ENCODE measurements around the gene SIGMAR1. TPM values are rescaled to one million over a fixed set of nuclear protein-coding genes. Genes with fewer than 3 reads are reported as not detected.

Gene SIGMAR1
- total RNA-seq, 2 experiments from 2014 or later = 141 to 147 TPM

- POLR2A ChIA-PET = interaction anchor here (1.2 kb wide), 1 partner anchor 13 kb away, joined by 3 read pairs; no protein-coding TSS in a partner anchor
- CTCF ChIA-PET = interaction anchor here (0.6 to 1.0 kb wide), 2 partner anchors 9 to 38 kb away, joined by 3 to 7 read pairs; no protein-coding TSS in a partner anchor
Observed at GRCh38 chr9:34659592-34660253, 22.1 kb upstream of the SIGMAR1 start.

DNA sequence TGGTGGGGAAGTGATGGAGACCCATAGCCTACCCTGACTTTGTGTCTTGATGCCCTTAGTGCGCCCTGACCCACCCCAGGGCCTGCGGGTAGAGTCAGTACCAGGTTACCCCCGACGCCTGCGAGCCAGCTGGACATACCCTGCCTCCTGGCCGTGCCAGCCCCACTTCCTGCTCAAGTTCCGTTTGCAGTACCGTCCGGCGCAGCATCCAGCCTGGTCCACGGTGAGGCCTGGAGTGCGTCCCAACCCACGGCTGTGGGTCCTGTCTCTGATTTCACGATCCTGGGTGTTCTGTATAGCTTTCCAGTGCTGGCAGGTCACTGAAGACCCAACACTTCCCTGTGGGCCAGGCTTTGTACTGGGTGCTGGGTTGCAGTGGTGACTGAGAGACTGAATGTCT is 20.9 kb upstream of the SIGMAR1 start:
- POLR2A ChIA-PET = interaction anchor here (1.8 kb wide), 1 partner anchor 11 kb away, joined by 6 read pairs; no protein-coding TSS in a partner anchor
- CTCF ChIA-PET = interaction anchor here (0.6 to 1.0 kb wide), 2 partner anchors 10 to 845 kb away, joined by 3 to 4 read pairs; no protein-coding TSS in a partner anchor

DNA sequence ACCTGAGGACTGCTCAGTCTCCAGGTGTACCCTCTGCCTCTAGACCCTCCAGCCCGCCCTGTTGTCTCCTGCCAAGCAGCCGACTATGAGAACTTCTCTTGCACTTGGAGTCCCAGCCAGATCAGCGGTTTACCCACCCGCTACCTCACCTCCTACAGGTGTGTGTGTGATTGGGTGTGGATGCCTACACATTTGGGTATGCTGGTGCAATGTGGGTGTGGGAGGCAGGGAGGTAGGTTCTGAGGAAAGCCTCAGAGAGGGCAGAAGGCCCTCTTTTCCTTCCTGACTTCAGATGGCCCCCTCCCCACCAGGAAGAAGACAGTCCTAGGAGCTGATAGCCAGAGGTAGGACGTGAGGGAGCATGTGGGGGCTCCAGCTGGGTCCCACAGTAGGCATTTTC is 19.4 kb upstream of the SIGMAR1 start:
- CTCF ChIA-PET = interaction anchor here (1.0 to 2.0 kb wide), 3 partner anchors 8 to 12 kb away, joined by 3 to 9 read pairs (median 3); no protein-coding TSS in a partner anchor
- POLR2A ChIA-PET = interaction anchor here (1.8 kb wide), 1 partner anchor 10 kb away, joined by 6 read pairs; no protein-coding TSS in a partner anchor

GRCh38 chr9:34655394-34655793 is 17.8 kb upstream of the SIGMAR1 start:
- CTCF ChIA-PET = interaction anchor here (0.6 to 2.0 kb wide), 3 partner anchors 8 to 524 kb away, joined by 4 to 9 read pairs (median 5); no protein-coding TSS in a partner anchor

GRCh38 chr9:34654323-34655051 is 16.9 kb upstream of the SIGMAR1 start:
- ChIA-PET CTCF (interaction anchor here (1.3 to 1.4 kb wide), 2 partner anchors 19 to 48 kb away, joined by 3 to 5 read pairs; no protein-coding TSS in a partner anchor), POLR2A (no interaction called here)

More at GRCh38 chr9:34655394-34655793, 17.8 kb upstream of the SIGMAR1 start:
- POLR2A ChIA-PET = interaction anchor here (1.0 kb wide), 1 partner anchor 8 kb away, joined by 4 read pairs; the partner anchor contains the start of gene GALT

DNA sequence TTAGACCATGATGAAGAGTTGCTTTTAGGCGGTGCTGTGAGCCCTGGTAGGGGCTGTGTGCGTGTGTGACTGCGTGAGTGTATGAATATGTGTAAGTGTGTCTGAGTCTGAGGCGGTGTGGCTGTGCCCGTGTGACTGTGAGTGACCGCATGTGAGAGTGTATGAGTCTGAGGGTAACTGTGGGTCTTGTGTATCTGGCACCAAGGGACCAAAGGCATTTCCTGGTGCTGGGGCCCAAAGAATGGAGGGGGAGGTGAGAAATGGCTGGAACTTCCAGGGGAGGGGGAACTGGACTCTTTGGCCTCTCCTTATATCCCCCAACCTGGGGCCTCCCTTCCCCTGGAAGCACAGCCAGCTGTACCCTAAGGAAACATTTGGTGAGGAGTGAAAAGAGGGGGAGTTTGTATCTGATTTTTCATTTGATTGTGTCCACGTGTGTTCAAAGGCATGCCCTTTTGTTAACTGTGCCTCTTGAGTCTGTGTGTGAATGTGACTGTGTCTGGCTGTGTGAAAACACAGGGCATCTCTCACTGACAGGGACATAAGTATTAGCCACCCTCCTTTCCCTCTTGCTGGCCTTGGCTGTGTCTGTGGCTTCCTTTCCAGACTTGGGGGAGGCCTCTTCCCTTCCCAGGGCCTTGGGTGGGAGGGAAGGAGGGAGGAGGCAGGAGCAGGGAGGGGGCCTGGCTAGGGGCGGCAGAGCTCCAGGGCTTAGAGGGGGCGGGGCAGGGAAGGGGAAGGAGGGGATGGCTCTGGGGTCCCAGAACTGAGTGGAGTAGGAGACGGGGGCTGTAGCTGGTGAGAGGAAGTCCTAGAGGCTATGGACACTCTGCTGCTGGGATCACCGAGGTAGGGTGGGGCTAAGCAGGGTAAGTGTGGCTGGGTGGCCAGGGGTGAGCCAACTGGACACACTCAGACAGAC is 15.8 kb upstream of the SIGMAR1 start:
- ChIA-PET POLR2A (no interaction called here), CTCF (interaction anchor here (1.3 kb wide), 2 partner anchors 15 to 49 kb away, joined by 3 read pairs; no protein-coding TSS in a partner anchor)

- CTCF ChIA-PET = interaction anchor here (1.3 to 2.6 kb wide), 2 partner anchors 12 to 14 kb away, joined by 3 to 8 read pairs; no protein-coding TSS in a partner anchor
- POLR2A ChIA-PET = no interaction called here
Observed at GRCh38 chr9:34652602-34653000, 15.0 kb upstream of the SIGMAR1 start.

GRCh38 chr9:34651876-34652601 is 14.5 kb upstream of the SIGMAR1 start, which contains the start of gene IL11RA:
Gene IL11RA, plus strand, starts transcription at chr9:34652185. Its CDS starts 3,033 bp downstream, at chr9:34655218.
- POLR2A ChIA-PET = no interaction called here
- CTCF ChIA-PET = interaction anchor here (1.3 to 2.6 kb wide), 2 partner anchors 13 kb away, joined by 3 to 8 read pairs; no protein-coding TSS in a partner anchor

DNA sequence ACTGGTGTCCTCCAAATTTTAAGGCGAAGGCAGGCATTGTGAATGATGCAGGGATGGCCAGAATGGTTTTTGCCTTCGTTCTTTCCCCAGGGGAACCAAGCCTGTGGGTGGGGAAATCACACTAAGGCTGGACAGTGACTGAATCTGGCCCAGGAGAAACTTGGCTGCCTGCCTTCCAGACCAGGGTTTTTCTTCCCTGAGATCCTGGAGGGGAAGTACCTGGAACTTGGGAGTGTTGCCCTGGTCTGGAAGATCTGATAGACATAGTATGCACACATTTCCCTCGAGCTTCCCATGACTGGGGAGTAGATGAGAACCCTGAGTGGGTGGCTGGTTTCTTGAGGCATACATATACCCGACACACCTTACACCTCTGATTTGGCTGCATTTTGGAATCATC is 13.7 kb upstream of the SIGMAR1 start:
- CTCF ChIA-PET = interaction anchor here (2.6 kb wide), 1 partner anchor 14 kb away, joined by 8 read pairs; no protein-coding TSS in a partner anchor
- POLR2A ChIA-PET = no interaction called here

- ChIA-PET CTCF (interaction anchor here (2.6 kb wide), 1 partner anchor 14 kb away, joined by 8 read pairs; no protein-coding TSS in a partner anchor), POLR2A (no interaction called here)
Observed at GRCh38 chr9:34650816-34651215, 13.2 kb upstream of the SIGMAR1 start.

GRCh38 chr9:34648673-34649072 is 11.1 kb upstream of the SIGMAR1 start:
- CTCF ChIA-PET = interaction anchor here (0.7 to 1.4 kb wide), 2 partner anchors 9 to 16 kb away, joined by 3 read pairs; no protein-coding TSS in a partner anchor
- POLR2A ChIA-PET = interaction anchor here (4.0 kb wide), 1 partner anchor 11 kb away, joined by 41 read pairs; the partner anchor contains the start of gene SIGMAR1

DNA sequence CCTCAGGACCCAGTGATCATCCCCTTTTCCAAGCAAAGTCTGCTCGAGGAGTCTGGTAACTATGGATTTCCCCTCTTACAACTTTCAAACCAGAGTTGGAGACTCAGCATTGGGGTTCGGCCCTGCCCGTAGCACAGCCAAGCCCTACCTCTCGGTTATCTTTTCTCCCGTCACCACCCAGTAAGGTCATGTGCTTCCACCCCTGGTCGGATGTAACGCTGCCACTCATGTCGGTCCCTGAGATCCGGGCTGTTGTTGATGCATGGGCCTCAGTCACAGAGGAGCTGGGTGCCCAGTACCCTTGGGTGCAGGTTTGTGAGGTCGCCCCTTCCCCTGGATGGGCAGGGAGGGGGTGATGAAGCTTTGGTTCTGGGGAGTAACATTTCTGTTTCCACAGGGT is 10.1 kb upstream of the SIGMAR1 start:
- POLR2A ChIA-PET = interaction anchor here (0.5 to 4.0 kb wide), 4 partner anchors 8 to 10 kb away, joined by 4 to 41 read pairs (median 10); partner anchors contain the start of gene SIGMAR1
- CTCF ChIA-PET = interaction anchor here (0.5 to 4.3 kb wide), 6 partner anchors 9 to 625 kb away, joined by 3 to 46 read pairs (median 4); partner anchors contain the start of gene SIGMAR1

DNA sequence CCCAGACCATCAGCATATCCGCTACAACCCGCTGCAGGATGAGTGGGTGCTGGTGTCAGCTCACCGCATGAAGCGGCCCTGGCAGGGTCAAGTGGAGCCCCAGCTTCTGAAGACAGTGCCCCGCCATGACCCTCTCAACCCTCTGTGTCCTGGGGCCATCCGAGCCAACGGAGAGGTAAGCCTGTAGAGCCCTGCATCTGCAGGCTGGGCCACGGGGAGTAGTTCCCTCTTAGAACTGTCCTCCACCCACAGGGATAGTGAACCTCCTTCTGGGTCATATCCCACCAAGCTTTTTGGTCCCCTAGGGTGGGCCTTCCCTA is 9.5 kb upstream of the SIGMAR1 start:
- ChIA-PET POLR2A (interaction anchor here (0.7 to 4.0 kb wide), 6 partner anchors 9 to 35 kb away, joined by 3 to 41 read pairs (median 5); partner anchors contain the start of gene SIGMAR1), CTCF (interaction anchor here (0.5 to 4.3 kb wide), 8 partner anchors 9 to 625 kb away, joined by 3 to 46 read pairs (median 5); partner anchors contain the start of gene SIGMAR1)

- ChIA-PET POLR2A (interaction anchor here (0.7 to 4.0 kb wide), 7 partner anchors 9 to 124 kb away, joined by 3 to 41 read pairs (median 4); partner anchors contain the start of gene SIGMAR1), CTCF (interaction anchor here (0.6 to 4.3 kb wide), 10 partner anchors 10 to 342 kb away, joined by 3 to 46 read pairs (median 5); partner anchors contain the start of genes RPP25L and SIGMAR1)
Observed at GRCh38 chr9:34646211-34647083, 8.9 kb upstream of the SIGMAR1 start, which contains the start of gene GALT. Gene GALT, plus strand, starts transcription at chr9:34646675. Its CDS starts 30 bp downstream, at chr9:34646705.

GRCh38 chr9:34644766-34645314 is 7.3 kb upstream of the SIGMAR1 start:
- ChIA-PET CTCF (interaction anchor here (0.9 to 4.3 kb wide), 3 partner anchors 9 to 33 kb away, joined by 3 to 46 read pairs (median 5); partner anchors contain the start of genes RPP25L and SIGMAR1), POLR2A (no interaction called here)

DNA sequence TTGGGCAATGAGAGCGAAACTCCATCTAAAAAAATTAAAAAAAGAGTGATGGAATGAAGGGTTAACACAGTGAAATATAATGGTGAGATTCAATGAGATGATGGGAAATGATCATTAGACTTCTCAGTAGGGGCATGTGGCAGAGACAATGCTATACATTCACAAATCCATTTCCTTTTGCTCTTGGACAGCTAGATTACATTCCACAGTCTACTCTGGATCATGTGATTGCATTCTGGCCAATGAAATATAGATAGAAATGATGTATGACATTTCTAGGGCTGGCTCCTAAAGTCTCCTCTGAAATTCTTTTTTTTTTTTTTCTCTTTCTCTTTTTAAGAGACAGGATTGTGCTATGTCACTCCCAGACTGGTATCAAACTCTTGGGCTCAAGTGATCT is 5.1 kb upstream of the SIGMAR1 start:
- CTCF ChIA-PET = interaction anchor here (0.7 to 1.2 kb wide), 3 partner anchors 8 to 22 kb away, joined by 3 to 5 read pairs (median 3); no protein-coding TSS in a partner anchor
- POLR2A ChIA-PET = no interaction called here
